Muscle layer of colon (tissue), 2 donors: ENCODE measurements around the gene SETBP1.
"Not testable (repeated sequence)": the region's sequence is repeated elsewhere in the genome, so short reads cannot be mapped to it uniquely, and the experiment has no call there.

Experiments used
- H3K27ac ChIP-seq: one replicate; pipeline ENCODE4 v1.7.0; 2013; ENCODE audit warnings: low read depth, mild to moderate bottlenecking, low read length, moderate library complexity
- H3K27me3 ChIP-seq, 2 donors: one replicate each; pipeline ENCODE4 v1.7.0; 2013; ENCODE audit warnings: low read length in 2 of 2, mild to moderate bottlenecking in 2 of 2; ENCODE audit not compliant: insufficient read depth in 2 of 2, control insufficient read depth in 1 of 2
- H3K36me3 ChIP-seq: one replicate; pipeline ENCODE4 v1.7.0; 2013; ENCODE audit warnings: mild to moderate bottlenecking, low read length; ENCODE audit not compliant: insufficient read depth
- H3K4me1 ChIP-seq: one replicate; pipeline ENCODE4 v1.7.0; 2013; ENCODE audit warnings: mild to moderate bottlenecking, low read length; ENCODE audit not compliant: insufficient read depth
- H3K4me3 ChIP-seq, 2 donors: one replicate each; pipeline ENCODE4 v1.7.0; 2013; ENCODE audit warnings: low read length in 2 of 2, low read depth in 1 of 2, mild to moderate bottlenecking in 1 of 2, moderate library complexity in 1 of 2
- H3K9ac ChIP-seq: one replicate; pipeline ENCODE4 v1.7.0; 2013; ENCODE audit warnings: low read length
- H3K9me3 ChIP-seq: one replicate; pipeline ENCODE4 v1.7.0; 2013; ENCODE audit warnings: mild to moderate bottlenecking, low read length
- donor health status: abdominal sarcoma.
- donor health status: Adenocarcinoma of cecum.

The SETBP1 gene

GRCh38 chr18:44710931-44711330 is 30.2 kb downstream of the SETBP1 start:
- no peak overlapping the region for H3K4me3 ChIP-seq
- no peak overlapping the region for H3K27ac ChIP-seq
- H3K4me1 ChIP-seq = peaks cover 53% of the 10 kb centered on the region
- H3K9ac ChIP-seq = no peak overlapping the region
- H3K27me3 ChIP-seq = no peaks in the 10 kb centered on the region
- no peaks in the 10 kb centered on the region for H3K9me3 ChIP-seq
- peaks cover 9% of the 10 kb centered on the region for H3K36me3 ChIP-seq

DNA sequence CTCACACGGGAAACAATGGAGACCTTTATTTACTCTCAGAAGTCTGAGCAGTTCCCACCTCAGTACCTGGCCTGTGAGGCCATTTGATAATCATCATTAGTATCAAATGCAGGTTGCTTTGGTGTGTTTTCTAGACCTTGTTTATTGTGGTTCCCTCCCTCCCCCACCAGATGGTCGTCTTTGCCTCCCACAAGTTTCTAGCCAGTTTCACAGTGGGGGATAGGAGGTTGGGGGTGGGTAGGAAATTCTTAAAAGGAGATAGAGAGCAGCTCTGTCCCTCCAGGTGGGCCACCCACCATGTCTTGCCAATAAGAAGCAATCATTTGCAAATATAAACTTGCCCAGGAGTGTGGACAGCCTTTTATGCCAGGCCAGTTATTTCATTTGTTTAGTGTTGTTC is 31.3 kb downstream of the SETBP1 start:
- Histone ChIP-seq H3K4me1 (peaks cover 59% of the 10 kb centered on the region), H3K9me3 (no peaks in the 10 kb centered on the region), H3K36me3 (peaks cover 13% of the 10 kb centered on the region), H3K9ac (no peak overlapping the region), H3K27me3 (no peaks in the 10 kb centered on the region), H3K4me3 (no peak overlapping the region), H3K27ac (no peak overlapping the region)

GRCh38 chr18:44713435-44713834 is 32.7 kb downstream of the SETBP1 start:
- Histone ChIP-seq H3K4me1 (peaks cover 57% of the 10 kb centered on the region), H3K9ac (no peak overlapping the region), H3K27ac (no peak overlapping the region), H3K9me3 (no peaks in the 10 kb centered on the region), H3K27me3 (no peaks in the 10 kb centered on the region), H3K4me3 (no peak overlapping the region), H3K36me3 (peaks cover 15% of the 10 kb centered on the region)

DNA sequence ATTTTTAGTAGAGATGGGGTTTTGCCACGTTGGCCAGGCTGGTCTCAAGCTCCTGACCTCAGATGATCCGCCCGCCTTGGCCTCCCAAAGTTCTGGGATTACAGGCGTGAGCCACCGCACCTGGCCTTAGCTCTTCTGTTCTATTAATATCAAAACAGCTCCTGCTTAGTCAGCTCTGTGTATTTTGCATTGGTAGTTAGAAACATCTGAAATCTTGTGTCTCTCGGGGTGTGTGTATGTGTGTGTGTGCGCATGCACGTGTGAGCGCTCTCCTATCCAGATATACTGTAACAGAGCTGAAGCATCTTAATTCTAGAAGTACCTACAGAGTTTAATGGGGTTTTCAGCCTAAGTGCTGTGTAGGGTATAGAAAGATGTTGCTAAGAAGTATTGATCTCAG is 33.7 kb downstream of the SETBP1 start:
- H3K9me3 ChIP-seq = no peaks in the 10 kb centered on the region
- H3K27me3 ChIP-seq = no peaks in the 10 kb centered on the region
- no peak overlapping the region for H3K4me3 ChIP-seq
- H3K4me1 ChIP-seq = peaks cover 52% of the 10 kb centered on the region
- H3K36me3 ChIP-seq = peaks cover 15% of the 10 kb centered on the region
- H3K27ac ChIP-seq = peak overlapping the region; percentile 88
- no peak overlapping the region for H3K9ac ChIP-seq

- Histone ChIP-seq H3K27me3 (no peaks in the 10 kb centered on the region), H3K9me3 (no peaks in the 10 kb centered on the region), H3K27ac (peak overlapping the region; percentile 88), H3K4me3 (no peak overlapping the region), H3K36me3 (peaks cover 15% of the 10 kb centered on the region), H3K9ac (peak overlapping the region; percentile 58), H3K4me1 (peaks cover 52% of the 10 kb centered on the region)
Observed at GRCh38 chr18:44715245-44715644, 34.6 kb downstream of the SETBP1 start.

DNA sequence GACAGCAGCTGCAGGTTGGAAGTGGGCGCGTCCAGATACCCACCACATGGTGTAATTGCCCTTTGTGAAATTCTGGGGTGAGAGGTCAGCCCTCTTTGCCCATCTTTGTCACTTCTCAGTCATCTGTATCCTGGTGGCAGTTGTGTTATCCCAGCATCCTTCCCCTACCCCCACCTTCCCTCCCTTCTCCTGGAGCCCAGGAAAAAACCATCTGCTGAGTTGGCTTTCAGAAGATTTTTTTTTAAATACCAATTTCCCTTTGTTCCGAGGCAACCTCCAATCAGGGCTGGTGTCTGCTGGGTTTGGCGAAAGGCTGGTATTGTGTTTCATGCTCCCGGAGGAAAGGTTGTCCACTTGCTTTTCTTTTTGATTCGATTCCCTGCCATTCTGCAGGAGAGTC is 35.2 kb downstream of the SETBP1 start:
- Histone ChIP-seq H3K27me3 (no peaks in the 10 kb centered on the region), H3K27ac (peak overlapping the region; percentile 88), H3K9ac (peak overlapping the region; percentile 9), H3K36me3 (peaks cover 15% of the 10 kb centered on the region), H3K4me3 (no peak overlapping the region), H3K4me1 (peaks cover 52% of the 10 kb centered on the region), H3K9me3 (no peaks in the 10 kb centered on the region)

GRCh38 chr18:44716697-44717163 is 36.0 kb downstream of the SETBP1 start:
- Histone ChIP-seq H3K27me3 (no peaks in the 10 kb centered on the region), H3K27ac (peak overlapping the region; percentile 35), H3K9me3 (no peaks in the 10 kb centered on the region), H3K4me1 (peaks cover 58% of the 10 kb centered on the region), H3K9ac (no peak overlapping the region), H3K36me3 (peaks cover 15% of the 10 kb centered on the region), H3K4me3 (no peak overlapping the region)

- H3K27me3 ChIP-seq = no peaks in the 10 kb centered on the region
- H3K27ac ChIP-seq = no peak overlapping the region
Observed at GRCh38 chr18:44719519-44720060, 38.9 kb downstream of the SETBP1 start.

DNA sequence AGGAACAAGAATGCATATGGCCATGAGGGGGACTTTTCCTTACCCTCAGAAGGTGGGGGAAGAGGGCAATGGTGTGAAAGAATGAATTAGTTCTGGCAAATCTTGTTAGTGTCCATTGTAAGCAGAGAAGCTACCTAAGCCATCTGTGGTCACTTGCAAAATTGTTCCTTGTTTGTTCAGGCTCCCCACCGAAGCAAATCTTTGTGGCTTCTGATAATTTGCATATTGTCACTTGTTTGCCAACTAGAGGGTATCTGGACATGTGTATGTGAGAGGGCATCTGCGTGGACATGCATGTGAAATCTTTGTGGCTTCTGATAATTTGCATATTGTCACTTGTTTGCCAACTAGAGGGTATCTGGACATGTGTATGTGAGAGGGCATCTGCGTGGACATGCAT is 41.1 kb downstream of the SETBP1 start:
- H3K9me3 ChIP-seq = not testable (repeated sequence)

More at GRCh38 chr18:44719519-44720060, 38.9 kb downstream of the SETBP1 start:
- Histone ChIP-seq H3K4me3 (no peak overlapping the region), H3K4me1 (peaks cover 67% of the 10 kb centered on the region), H3K9ac (no peak overlapping the region), H3K36me3 (peaks cover 5% of the 10 kb centered on the region), H3K9me3 (no peaks in the 10 kb centered on the region)

DNA sequence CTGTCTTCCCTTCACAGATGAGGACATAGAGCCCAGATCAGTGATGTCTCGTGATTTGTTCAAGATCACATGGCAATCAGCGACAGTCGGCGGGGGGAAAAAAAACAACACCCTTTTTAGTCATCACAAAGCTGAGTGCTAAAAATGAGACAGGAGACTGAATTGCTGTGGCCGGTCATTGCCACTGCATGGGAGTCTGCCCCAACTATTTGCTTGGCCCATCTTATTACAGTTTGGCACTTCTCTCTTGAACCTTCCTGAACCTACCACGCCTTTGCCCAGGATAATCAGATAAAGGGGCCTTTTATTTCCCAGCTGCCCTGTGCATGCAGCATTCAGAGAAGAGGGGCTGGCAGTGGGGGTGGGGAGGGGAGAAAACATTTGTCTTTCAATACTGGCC is 42.7 kb downstream of the SETBP1 start:
- Histone ChIP-seq H3K4me3 (no peak overlapping the region), H3K9ac (no peak overlapping the region), H3K27ac (no peak overlapping the region), H3K4me1 (peaks cover 75% of the 10 kb centered on the region), H3K9me3 (no peaks in the 10 kb centered on the region), H3K36me3 (no peaks in the 10 kb centered on the region), H3K27me3 (no peaks in the 10 kb centered on the region)

More for the DNA sequence above, 41.1 kb downstream of the SETBP1 start:
- not testable (repeated sequence) for H3K9ac ChIP-seq, H3K36me3 ChIP-seq, H3K4me3 ChIP-seq, H3K27me3 ChIP-seq, H3K27ac ChIP-seq
- peaks cover 70% of the 10 kb centered on the region for H3K4me1 ChIP-seq

GRCh38 chr18:44724105-44724778 is 43.6 kb downstream of the SETBP1 start:
- peaks cover 79% of the 10 kb centered on the region for H3K4me1 ChIP-seq

More at GRCh38 chr18:44724105-44724778, 43.6 kb downstream of the SETBP1 start:
- Histone ChIP-seq H3K36me3 (no peaks in the 10 kb centered on the region), H3K27ac (no peak overlapping the region), H3K9me3 (no peaks in the 10 kb centered on the region), H3K9ac (no peak overlapping the region), H3K4me3 (no peak overlapping the region), H3K27me3 (no peaks in the 10 kb centered on the region)
